ENCODE measurements around the gene TTBK1. TPM values are rescaled to one million over a fixed set of nuclear protein-coding genes. Genes with fewer than 3 reads are reported as not detected.

The TTBK1 gene
- total and polyA plus RNA-seq, 4 experiments from 2014 or later, result 0.06 TPM; not detected in 3

- Mint-ChIP-seq H3K4me1 (peaks cover 3 to 9% (median 7%) of the 10 kb centered on the region in 4 donors), H3K9me3 (no peaks in the 10 kb centered on the region), H3K27ac (peak overlapping the region in 1 of 7 donors; percentile 62), H3K4me3 (no peak overlapping the region), H3K36me3 (no peaks in the 10 kb centered on the region), H3K27me3 (peaks cover 0 to 1% of the 10 kb centered on the region in 2 donors)
- no peaks in the 10 kb centered on the region for H3K36me3 ChIP-seq (ENCODE audit: insufficient read depth, low read length)
- ChIA-PET CTCF (ENCODE audit: partially characterized antibody) (interaction anchor here (0.9 to 6.4 kb wide), 5 partner anchors 32 to 242 kb away, joined by 3 to 70 read pairs (median 5); no protein-coding TSS in a partner anchor), POLR2A (ENCODE audit: partially characterized antibody) (interaction anchor here (1.4 kb wide), 1 partner anchor 242 kb away, joined by 6 read pairs; no protein-coding TSS in a partner anchor)
- H3K27me3 ChIP-seq (ENCODE audit: insufficient read depth, low read length), result no peaks in the 10 kb centered on the region
- H3K4me1 ChIP-seq (ENCODE audit: insufficient read depth, low read length), result peaks cover 14% of the 10 kb centered on the region
- intact Hi-C loops (cut with micrococcal nuclease), result no loop called here
- no peak overlapping the region for H3K27ac ChIP-seq (ENCODE audit: low read depth, low read length)
- H3K4me3 ChIP-seq (ENCODE audit: low read length in 2 of 2), result no peak overlapping the region
- DNase-seq, result no peak
- H3K9me3 ChIP-seq (ENCODE audit: control insufficient read depth in 1 of 2, low read length in 2 of 2), result no peaks in the 10 kb centered on the region
These were observed 21.4 kb downstream of the TTBK1 start for GRCh38 chr6:43264599-43265145.

- no peak for DNase-seq
- Mint-ChIP-seq H3K4me1 (peaks cover 5 to 13% (median 7%) of the 10 kb centered on the region in 4 donors), H3K27me3 (peaks cover 0 to 1% of the 10 kb centered on the region in 2 donors), H3K27ac (no peak overlapping the region), H3K9me3 (no peaks in the 10 kb centered on the region), H3K4me3 (no peak overlapping the region), H3K36me3 (no peaks in the 10 kb centered on the region)
- ChIA-PET CTCF (ENCODE audit: partially characterized antibody) (interaction anchor here (0.7 to 6.4 kb wide), 3 partner anchors 49 to 241 kb away, joined by 3 to 70 read pairs (median 6); no protein-coding TSS in a partner anchor), POLR2A (ENCODE audit: partially characterized antibody) (no interaction called here)
- H3K27ac ChIP-seq (ENCODE audit: low read depth, low read length), result no peak overlapping the region
- no peaks in the 10 kb centered on the region for H3K36me3 ChIP-seq (ENCODE audit: insufficient read depth, low read length)
- H3K4me1 ChIP-seq (ENCODE audit: insufficient read depth, low read length), result peaks cover 19% of the 10 kb centered on the region
- H3K4me3 ChIP-seq (ENCODE audit: low read length in 2 of 2), result no peak overlapping the region
- no peaks in the 10 kb centered on the region for H3K9me3 ChIP-seq (ENCODE audit: control insufficient read depth in 1 of 2, low read length in 2 of 2)
- H3K27me3 ChIP-seq (ENCODE audit: insufficient read depth, low read length), result no peaks in the 10 kb centered on the region
- intact Hi-C loops (cut with micrococcal nuclease), result no loop called here
These were observed 22.3 kb downstream of the TTBK1 start for GRCh38 chr6:43265564-43265963.

GRCh38 chr6:43267619-43268354 is 24.5 kb downstream of the TTBK1 start:
- Histone ChIP-seq H3K9me3 (ENCODE audit: control insufficient read depth in 1 of 2, low read length in 2 of 2) (no peaks in the 10 kb centered on the region), H3K4me1 (ENCODE audit: insufficient read depth, low read length) (peaks cover 19% of the 10 kb centered on the region), H3K27ac (ENCODE audit: low read depth, low read length) (no peak overlapping the region), H3K27me3 (ENCODE audit: insufficient read depth, low read length) (no peaks in the 10 kb centered on the region), H3K36me3 (ENCODE audit: insufficient read depth, low read length) (no peaks in the 10 kb centered on the region), H3K4me3 (ENCODE audit: low read length in 2 of 2) (no peak overlapping the region)
- Mint-ChIP-seq H3K27me3 (peaks cover 0 to 4% of the 10 kb centered on the region in 2 donors), H3K4me3 (peak overlapping the region in 2 of 8 donors; percentile 32 to 52), H3K36me3 (no peaks in the 10 kb centered on the region), H3K9me3 (no peaks in the 10 kb centered on the region), H3K4me1 (peaks cover 5 to 13% (median 7%) of the 10 kb centered on the region in 4 donors), H3K27ac (peak overlapping the region in 1 of 7 donors; percentile 67)
- POLR2A ChIA-PET (ENCODE audit: partially characterized antibody), result interaction anchor here (0.8 to 1.6 kb wide), 3 partner anchors 102 to 308 kb away, joined by 3 read pairs; partner anchors contain the start of genes POLH, XPO5 and ZNF318
- DNase-seq, result no peak
- CTCF ChIA-PET (ENCODE audit: partially characterized antibody), result interaction anchor here (0.7 to 2.1 kb wide), 5 partner anchors 17 to 239 kb away, joined by 3 to 7 read pairs (median 5); partner anchors contain the start of genes CRIP3 and DNPH1
- intact Hi-C loops (cut with micrococcal nuclease), result no loop called here

- POLR2A ChIA-PET (ENCODE audit: partially characterized antibody), result interaction anchor here (0.8 to 1.6 kb wide), 3 partner anchors 101 to 307 kb away, joined by 3 read pairs; partner anchors contain the start of genes POLH, XPO5 and ZNF318
- intact Hi-C loops (cut with micrococcal nuclease), result no loop called here
These were observed 25.0 kb downstream of the TTBK1 start for GRCh38 chr6:43268355-43268700.

GRCh38 chr6:43268782-43269272 is 25.5 kb downstream of the TTBK1 start:
- intact Hi-C loops (cut with micrococcal nuclease), result no loop called here

More at GRCh38 chr6:43268355-43268700, 25.0 kb downstream of the TTBK1 start:
- CTCF ChIA-PET (ENCODE audit: partially characterized antibody), result interaction anchor here (0.7 to 2.1 kb wide), 5 partner anchors 17 to 238 kb away, joined by 3 to 7 read pairs (median 5); partner anchors contain the start of genes CRIP3 and DNPH1
- H3K36me3 ChIP-seq (ENCODE audit: insufficient read depth, low read length), result no peaks in the 10 kb centered on the region
- H3K9me3 ChIP-seq (ENCODE audit: control insufficient read depth in 1 of 2, low read length in 2 of 2), result no peaks in the 10 kb centered on the region
- no peak overlapping the region for H3K4me3 ChIP-seq (ENCODE audit: low read length in 2 of 2)
- no peak overlapping the region for H3K27ac ChIP-seq (ENCODE audit: low read depth, low read length)
- H3K4me3 Mint-ChIP-seq, result peak overlapping the region in 3 of 8 donors; percentile 15 to 87 (median 32)
- H3K9me3 Mint-ChIP-seq, result no peaks in the 10 kb centered on the region
- H3K27me3 ChIP-seq (ENCODE audit: insufficient read depth, low read length), result no peaks in the 10 kb centered on the region
- H3K27ac Mint-ChIP-seq, result no peak overlapping the region
- peaks cover 5 to 13% (median 7%) of the 10 kb centered on the region in 4 donors for H3K4me1 Mint-ChIP-seq
- H3K27me3 Mint-ChIP-seq, result peaks cover 0 to 4% of the 10 kb centered on the region in 2 donors
- no peak for DNase-seq
- H3K4me1 ChIP-seq (ENCODE audit: insufficient read depth, low read length), result peaks cover 19% of the 10 kb centered on the region
- no peaks in the 10 kb centered on the region for H3K36me3 Mint-ChIP-seq

GRCh38 chr6:43269273-43270007 is 26.2 kb downstream of the TTBK1 start:
- H3K27me3 ChIP-seq (ENCODE audit: insufficient read depth, low read length), result no peaks in the 10 kb centered on the region
- no peaks in the 10 kb centered on the region for H3K9me3 ChIP-seq (ENCODE audit: control insufficient read depth in 1 of 2, low read length in 2 of 2)
- H3K4me3 ChIP-seq (ENCODE audit: low read length in 2 of 2), result peak overlapping the region in 1 of 2 donors; percentile 34
- POLR2A ChIA-PET (ENCODE audit: partially characterized antibody), result interaction anchor here (1.6 kb wide), 1 partner anchor 306 kb away, joined by 3 read pairs; the partner anchor contains the start of genes POLH and XPO5
- H3K36me3 Mint-ChIP-seq, result no peaks in the 10 kb centered on the region
- H3K4me1 Mint-ChIP-seq, result peaks cover 4 to 9% (median 6%) of the 10 kb centered on the region in 4 donors
- CTCF ChIA-PET (ENCODE audit: partially characterized antibody), result interaction anchor here (1.7 to 2.1 kb wide), 2 partner anchors 129 to 237 kb away, joined by 5 to 7 read pairs; no protein-coding TSS in a partner anchor
- DNase-seq, result peak; percentile 26 to 53 (median 33)
- H3K4me3 Mint-ChIP-seq, result peak overlapping the region; percentile 64 to 87 (median 76)
- peaks cover 19% of the 10 kb centered on the region for H3K4me1 ChIP-seq (ENCODE audit: insufficient read depth, low read length)
- no peak overlapping the region for H3K27ac ChIP-seq (ENCODE audit: low read depth, low read length)
- intact Hi-C loops (cut with micrococcal nuclease), result no loop called here
- no peaks in the 10 kb centered on the region for H3K9me3 Mint-ChIP-seq
- H3K27ac Mint-ChIP-seq, result no peak overlapping the region
- no peaks in the 10 kb centered on the region for H3K36me3 ChIP-seq (ENCODE audit: insufficient read depth, low read length)
- H3K27me3 Mint-ChIP-seq, result peaks cover 0 to 5% of the 10 kb centered on the region in 2 donors

More at GRCh38 chr6:43268782-43269272, 25.5 kb downstream of the TTBK1 start:
- H3K4me3 Mint-ChIP-seq, result peak overlapping the region; percentile 64 to 87 (median 76)
- no peak overlapping the region for H3K27ac Mint-ChIP-seq
- no peaks in the 10 kb centered on the region for H3K9me3 Mint-ChIP-seq
- H3K4me1 ChIP-seq (ENCODE audit: insufficient read depth, low read length), result peaks cover 19% of the 10 kb centered on the region
- no peaks in the 10 kb centered on the region for H3K27me3 ChIP-seq (ENCODE audit: insufficient read depth, low read length)
- ChIA-PET CTCF (ENCODE audit: partially characterized antibody) (interaction anchor here (0.7 to 2.1 kb wide), 5 partner anchors 16 to 237 kb away, joined by 3 to 7 read pairs (median 5); partner anchors contain the start of genes CRIP3 and DNPH1), POLR2A (ENCODE audit: partially characterized antibody) (interaction anchor here (0.8 to 1.6 kb wide), 3 partner anchors 101 to 307 kb away, joined by 3 read pairs; partner anchors contain the start of genes POLH, XPO5 and ZNF318)
- no peak overlapping the region for H3K27ac ChIP-seq (ENCODE audit: low read depth, low read length)
- no peaks in the 10 kb centered on the region for H3K36me3 ChIP-seq (ENCODE audit: insufficient read depth, low read length)
- H3K27me3 Mint-ChIP-seq, result peaks cover 0 to 4% of the 10 kb centered on the region in 2 donors
- H3K9me3 ChIP-seq (ENCODE audit: control insufficient read depth in 1 of 2, low read length in 2 of 2), result no peaks in the 10 kb centered on the region
- no peak for DNase-seq
- peak overlapping the region in 1 of 2 donors; percentile 34 for H3K4me3 ChIP-seq (ENCODE audit: low read length in 2 of 2)
- H3K4me1 Mint-ChIP-seq, result peaks cover 4 to 9% (median 6%) of the 10 kb centered on the region in 4 donors
- H3K36me3 Mint-ChIP-seq, result no peaks in the 10 kb centered on the region

All from CD4-positive, alpha-beta memory T cell (primary cell).